HepG2 (cell line): Measurements from ENCODE around the gene AJUBA. TPM values are rescaled to one million over a fixed set of nuclear protein-coding genes. Genes with fewer than 3 reads are reported as not detected.
A peak's percentile ranks its signal among the peaks of the same experiment; 100 is the strongest.

Experiments
- CREM ChIP-seq, 2 experiments: sonication (generic) in 1 of 2; formaldehyde crosslinking in 1 of 2; IDR thresholded peaks; 2 replicates each; pipeline versions ENCODE4 v1.4.0 to v1.6.1; 2016 to 2020; ENCODE audit warnings: antibody characterized with exemption in 1 of 2, mild to moderate bottlenecking in 1 of 2, missing genetic modification reagents in 1 of 2
- KLF13 ChIP-seq: sonication (generic); formaldehyde crosslinking; IDR thresholded peaks from 2 replicates; pipeline ENCODE4 v1.4.0; 2020; ENCODE audit warnings: mild to moderate bottlenecking, missing genetic modification reagents
- MEIS1 ChIP-seq: sonication (generic); formaldehyde crosslinking; IDR thresholded peaks from 2 replicates; pipeline ENCODE4 v1.9.0; 2021; ENCODE audit warnings: mild to moderate bottlenecking, missing genetic modification reagents, moderate library complexity, borderline replicate concordance
- MIER2 ChIP-seq: IDR thresholded peaks from 2 replicates; pipeline ENCODE4 v1.6.1; 2016; ENCODE audit warnings: missing biosample characterization, missing genetic modification reagents
- PCBP2 ChIP-seq: fragments of 200-400 bp; formaldehyde crosslinking; optimal IDR thresholded peaks from 2 replicates; pipeline ENCODE3; 2018; ENCODE audit warnings: low read length, low read depth; ENCODE audit not compliant: poor library complexity, severe bottlenecking
- RAD51 ChIP-seq: fragments of 450-650 bp; IDR thresholded peaks from 2 replicates; pipeline ENCODE4 v1.6.1; 2016; ENCODE audit warnings: borderline replicate concordance
- SIX1 ChIP-seq: sonication (generic); formaldehyde crosslinking; IDR thresholded peaks from 2 replicates; pipeline ENCODE4 v1.4.0; 2020; ENCODE audit warnings: missing genetic modification reagents, borderline replicate concordance
- ZNF354B ChIP-seq: sonication (generic); formaldehyde crosslinking; IDR thresholded peaks from 2 replicates; pipeline ENCODE4 v1.8.0; 2022; ENCODE audit warnings: mild to moderate bottlenecking, missing genetic modification reagents
- ZNF501 ChIP-seq: sonication (generic); formaldehyde crosslinking; IDR thresholded peaks from 2 replicates; pipeline ENCODE4 v1.5.1; 2020; ENCODE audit warnings: mild to moderate bottlenecking, moderate library complexity, missing genetic modification reagents
- ZNF7 ChIP-seq: IDR thresholded peaks from 2 replicates; pipeline ENCODE4 v1.6.1; 2016; ENCODE audit warnings: missing biosample characterization, missing genetic modification reagents
- ZNF737 ChIP-seq: sonication (generic); formaldehyde crosslinking; IDR thresholded peaks from 2 replicates; pipeline ENCODE4 v1.5.0; 2020; ENCODE audit warnings: missing genetic modification reagents, mild to moderate bottlenecking, borderline replicate concordance
- ZNF747 ChIP-seq: sonication (generic); formaldehyde crosslinking; IDR thresholded peaks from 2 replicates; pipeline ENCODE4 v1.8.1; 2023; ENCODE audit warnings: missing genetic modification reagents, mild to moderate bottlenecking, borderline replicate concordance
- ZNF782 ChIP-seq: sonication (generic); formaldehyde crosslinking; IDR thresholded peaks from 2 replicates; pipeline ENCODE4 v1.4.0; 2020; ENCODE audit warnings: missing genetic modification reagents, mild to moderate bottlenecking, borderline replicate concordance
- polyA plus RNA-seq, 8 experiments: library from polyadenylated mRNA; depleted of rRNA in 3 of 8; stranded (reverse) in 7 of 8; unstranded in 1 of 8; fragments of >200 nt; fragmentation: Illumina TruSeq in 4 of 8; extraction: Trizol in 4 of 8; gene quantifications; 2 replicates each; pipeline versions ENCODE4 v1.2.1 to v1.2.3, GENCODE V29; 2011 to 2016; ENCODE audit warnings: low read depth in 4 of 8, missing spikeins in 1 of 8, mixed read lengths in 1 of 8; ENCODE audit not compliant: insufficient read depth in 1 of 8
- total RNA-seq, 5 experiments: library from RNA; depleted of rRNA; stranded (reverse); fragments of >200 nt; fragmentation: Illumina TruSeq; extraction: Trizol; gene quantifications; 2 replicates each; pipeline ENCODE4 v1.2.3, GENCODE V29; 2016; ENCODE audit warnings: low read depth in 1 of 5
- TF ChIP-seq, protein P1 (sequence below): sonication (generic); formaldehyde crosslinking; IDR thresholded peaks from 2 replicates; pipeline ENCODE4 v1.4.0; 2020; ENCODE audit warnings: missing genetic modification reagents
- TF ChIP-seq, protein P2 (sequence below): sonication (generic); formaldehyde crosslinking; IDR thresholded peaks from 2 replicates; pipeline ENCODE4 v1.5.1; 2020; ENCODE audit warnings: missing genetic modification reagents, mild to moderate bottlenecking, borderline replicate concordance
- TF ChIP-seq, protein P3 (sequence below): sonication (generic); formaldehyde crosslinking; IDR thresholded peaks from 2 replicates; pipeline ENCODE4 v1.4.0; 2020; ENCODE audit warnings: mild to moderate bottlenecking, missing genetic modification reagents
- TF ChIP-seq, protein P4 (sequence below): sonication (generic); formaldehyde crosslinking; IDR thresholded peaks from 2 replicates; pipeline ENCODE4 v1.5.0; 2020; ENCODE audit warnings: missing genetic modification reagents, mild to moderate bottlenecking, borderline replicate concordance

Gene AJUBA
- total and polyA plus RNA-seq, 2 of the 13 experiments (the other 11 are each of a cell fraction or from before 2014, with no cell fraction given), result 157 to 241 TPM

DNA sequence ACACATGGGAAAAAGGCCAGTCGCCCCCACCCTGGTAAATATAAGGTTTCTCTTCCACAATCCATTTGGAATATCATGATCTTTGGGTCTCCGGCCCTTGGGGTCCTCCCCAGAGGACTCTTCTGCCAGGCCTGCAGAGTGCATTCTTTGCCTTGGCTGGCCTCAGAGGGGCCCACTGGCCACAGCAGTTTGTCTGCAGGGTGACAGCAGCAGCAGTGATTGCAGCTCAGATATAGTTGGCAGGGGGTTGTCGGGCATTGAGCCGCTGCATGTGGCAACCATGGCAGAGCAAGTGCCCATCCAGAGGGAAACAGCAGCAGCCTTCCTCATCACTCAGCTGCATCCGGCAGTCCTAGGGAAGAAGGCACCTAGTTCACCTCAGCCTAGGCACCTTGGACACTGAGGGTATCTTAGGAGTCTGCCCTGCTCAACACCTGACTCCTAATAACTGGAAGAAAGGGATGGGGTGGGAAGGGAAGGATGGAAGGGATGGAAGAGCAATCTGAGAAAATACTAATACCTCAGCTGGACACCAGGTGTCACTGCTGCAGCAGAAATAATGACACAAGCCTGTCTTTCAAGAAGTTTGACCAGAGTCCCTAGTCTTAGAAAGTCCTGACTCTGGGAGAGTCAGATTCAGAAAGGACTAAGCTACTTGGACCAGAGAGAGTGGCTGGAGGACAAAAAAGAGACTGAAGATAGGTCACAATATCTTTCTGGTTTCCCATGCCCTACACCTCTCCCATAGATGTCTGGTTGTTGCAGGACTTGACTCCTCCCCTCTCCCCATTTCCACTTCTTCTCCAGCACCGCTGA lies 8.9 kb downstream of the AJUBA start (continued):
- TF ChIP-seq, protein P1, sequence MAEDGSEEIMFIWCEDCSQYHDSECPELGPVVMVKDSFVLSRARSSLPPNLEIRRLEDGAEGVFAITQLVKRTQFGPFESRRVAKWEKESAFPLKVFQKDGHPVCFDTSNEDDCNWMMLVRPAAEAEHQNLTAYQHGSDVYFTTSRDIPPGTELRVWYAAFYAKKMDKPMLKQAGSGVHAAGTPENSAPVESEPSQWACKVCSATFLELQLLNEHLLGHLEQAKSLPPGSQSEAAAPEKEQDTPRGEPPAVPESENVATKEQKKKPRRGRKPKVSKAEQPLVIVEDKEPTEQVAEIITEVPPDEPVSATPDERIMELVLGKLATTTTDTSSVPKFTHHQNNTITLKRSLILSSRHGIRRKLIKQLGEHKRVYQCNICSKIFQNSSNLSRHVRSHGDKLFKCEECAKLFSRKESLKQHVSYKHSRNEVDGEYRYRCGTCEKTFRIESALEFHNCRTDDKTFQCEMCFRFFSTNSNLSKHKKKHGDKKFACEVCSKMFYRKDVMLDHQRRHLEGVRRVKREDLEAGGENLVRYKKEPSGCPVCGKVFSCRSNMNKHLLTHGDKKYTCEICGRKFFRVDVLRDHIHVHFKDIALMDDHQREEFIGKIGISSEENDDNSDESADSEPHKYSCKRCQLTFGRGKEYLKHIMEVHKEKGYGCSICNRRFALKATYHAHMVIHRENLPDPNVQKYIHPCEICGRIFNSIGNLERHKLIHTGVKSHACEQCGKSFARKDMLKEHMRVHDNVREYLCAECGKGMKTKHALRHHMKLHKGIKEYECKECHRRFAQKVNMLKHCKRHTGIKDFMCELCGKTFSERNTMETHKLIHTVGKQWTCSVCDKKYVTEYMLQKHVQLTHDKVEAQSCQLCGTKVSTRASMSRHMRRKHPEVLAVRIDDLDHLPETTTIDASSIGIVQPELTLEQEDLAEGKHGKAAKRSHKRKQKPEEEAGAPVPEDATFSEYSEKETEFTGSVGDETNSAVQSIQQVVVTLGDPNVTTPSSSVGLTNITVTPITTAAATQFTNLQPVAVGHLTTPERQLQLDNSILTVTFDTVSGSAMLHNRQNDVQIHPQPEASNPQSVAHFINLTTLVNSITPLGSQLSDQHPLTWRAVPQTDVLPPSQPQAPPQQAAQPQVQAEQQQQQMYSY (CRISPR knock-in tag), result no peak
- TF ChIP-seq ZNF782 (CRISPR knock-in tag), result no peak; the same call in 1 of the 2 replicates
- TF ChIP-seq ZNF354B (CRISPR knock-in tag), result no peak
- TF ChIP-seq, protein P2, sequence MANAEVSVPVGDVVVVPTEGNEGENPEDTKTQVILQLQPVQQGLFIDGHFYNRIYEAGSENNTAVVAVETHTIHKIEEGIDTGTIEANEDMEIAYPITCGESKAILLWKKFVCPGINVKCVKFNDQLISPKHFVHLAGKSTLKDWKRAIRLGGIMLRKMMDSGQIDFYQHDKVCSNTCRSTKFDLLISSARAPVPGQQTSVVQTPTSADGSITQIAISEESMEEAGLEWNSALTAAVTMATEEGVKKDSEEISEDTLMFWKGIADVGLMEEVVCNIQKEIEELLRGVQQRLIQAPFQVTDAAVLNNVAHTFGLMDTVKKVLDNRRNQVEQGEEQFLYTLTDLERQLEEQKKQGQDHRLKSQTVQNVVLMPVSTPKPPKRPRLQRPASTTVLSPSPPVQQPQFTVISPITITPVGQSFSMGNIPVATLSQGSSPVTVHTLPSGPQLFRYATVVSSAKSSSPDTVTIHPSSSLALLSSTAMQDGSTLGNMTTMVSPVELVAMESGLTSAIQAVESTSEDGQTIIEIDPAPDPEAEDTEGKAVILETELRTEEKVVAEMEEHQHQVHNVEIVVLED (CRISPR knock-in tag), result 0 out of 2 replicates have a peak, but pooled peaks have one; percentile 43
- TF ChIP-seq MEIS1 (CRISPR knock-in tag), result peak; percentile 83; the same call in 1 of the 2 replicates
- no peak for TF ChIP-seq ZNF737
- TF ChIP-seq RAD51, result no peak
- TF ChIP-seq, protein P3, sequence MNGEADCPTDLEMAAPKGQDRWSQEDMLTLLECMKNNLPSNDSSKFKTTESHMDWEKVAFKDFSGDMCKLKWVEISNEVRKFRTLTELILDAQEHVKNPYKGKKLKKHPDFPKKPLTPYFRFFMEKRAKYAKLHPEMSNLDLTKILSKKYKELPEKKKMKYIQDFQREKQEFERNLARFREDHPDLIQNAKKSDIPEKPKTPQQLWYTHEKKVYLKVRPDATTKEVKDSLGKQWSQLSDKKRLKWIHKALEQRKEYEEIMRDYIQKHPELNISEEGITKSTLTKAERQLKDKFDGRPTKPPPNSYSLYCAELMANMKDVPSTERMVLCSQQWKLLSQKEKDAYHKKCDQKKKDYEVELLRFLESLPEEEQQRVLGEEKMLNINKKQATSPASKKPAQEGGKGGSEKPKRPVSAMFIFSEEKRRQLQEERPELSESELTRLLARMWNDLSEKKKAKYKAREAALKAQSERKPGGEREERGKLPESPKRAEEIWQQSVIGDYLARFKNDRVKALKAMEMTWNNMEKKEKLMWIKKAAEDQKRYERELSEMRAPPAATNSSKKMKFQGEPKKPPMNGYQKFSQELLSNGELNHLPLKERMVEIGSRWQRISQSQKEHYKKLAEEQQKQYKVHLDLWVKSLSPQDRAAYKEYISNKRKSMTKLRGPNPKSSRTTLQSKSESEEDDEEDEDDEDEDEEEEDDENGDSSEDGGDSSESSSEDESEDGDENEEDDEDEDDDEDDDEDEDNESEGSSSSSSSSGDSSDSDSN (CRISPR knock-in tag), result no peak; the same call in none of the 2 replicates
- no peak for TF ChIP-seq CREM (IDR thresholded peaks at IDR 0.05)
- no peak for TF ChIP-seq CREM (CRISPR knock-in tag; IDR thresholded peaks at IDR 0.05)
- no peak for TF ChIP-seq KLF13 (CRISPR knock-in tag)
- no peak for TF ChIP-seq ZNF501 (CRISPR knock-in tag)
- TF ChIP-seq ZNF7 (CRISPR knock-in tag), result no peak; the same call in 1 of the 2 replicates
- TF ChIP-seq, protein P4, sequence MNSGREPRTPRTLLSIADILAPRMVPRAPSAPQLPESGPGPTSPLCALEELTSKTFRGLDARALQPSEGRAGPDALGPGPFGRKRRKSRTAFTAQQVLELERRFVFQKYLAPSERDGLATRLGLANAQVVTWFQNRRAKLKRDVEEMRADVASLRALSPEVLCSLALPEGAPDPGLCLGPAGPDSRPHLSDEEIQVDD (CRISPR knock-in tag), result no peak
- 0 out of 2 replicates have a peak, but pooled peaks have one; percentile 26 for TF ChIP-seq SIX1 (CRISPR knock-in tag)
- TF ChIP-seq PCBP2, result peak; percentile 39
- TF ChIP-seq ZNF747 (CRISPR knock-in tag), result no peak
- TF ChIP-seq MIER2 (CRISPR knock-in tag), result 0 out of 2 replicates have a peak, but pooled peaks have one; percentile 28
